Measurements from ENCODE around the gene ZNF581.

DNA sequence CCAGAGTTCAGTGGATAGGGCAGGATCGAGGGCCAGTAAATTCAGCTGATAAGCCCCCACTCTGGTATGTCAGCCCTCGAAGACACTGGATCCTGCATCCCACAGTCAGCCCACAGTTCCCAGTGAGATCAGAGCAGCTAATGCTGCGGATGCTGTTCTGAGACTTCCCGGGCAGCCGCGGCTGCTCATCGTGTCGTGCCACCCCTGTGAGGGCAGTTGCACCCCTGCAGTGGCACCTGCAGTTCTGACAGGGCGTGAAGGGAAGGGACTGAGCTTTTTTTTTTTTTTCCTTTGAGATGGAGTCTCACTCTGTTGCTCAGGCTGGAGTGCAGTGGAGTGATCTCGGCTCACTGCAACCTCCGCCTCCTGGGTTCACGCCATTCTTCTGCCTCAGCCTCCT, 24.1 kb downstream of the ZNF581 start:
- TF ChIP-seq MEF2A (IDR thresholded peaks at IDR 0.05; ENCODE audit: borderline replicate concordance, low read depth) (no peak), CTCF (IDR thresholded peaks at IDR 0.05) (no peak), CHD2 (IDR thresholded peaks at IDR 0.05; ENCODE audit: low read length, partially characterized antibody) (no peak), EP300 (IDR thresholded peaks at IDR 0.05; ENCODE audit: borderline replicate concordance in 1 of 2, low read depth in 1 of 2, low read length in 1 of 2) (no peak), POLR2AphosphoS5 (IDR thresholded peaks at IDR 0.05; ENCODE audit: low read depth, low read length) (no peak), RAD21 (IDR thresholded peaks at IDR 0.05; ENCODE audit: low read length) (no peak), TAF1 (IDR thresholded peaks at IDR 0.05; ENCODE audit: borderline replicate concordance, low read depth, low read length) (no peak)

Data from SK-N-SH (cell line).